Putamen (tissue), 1 donor: ENCODE results near the gene TMEM86A.
"Not testable (repeated sequence)": the region's sequence is repeated elsewhere in the genome, so short reads cannot be mapped to it uniquely, and the experiment has no call there.

ENCODE experiments used
- DNase-seq: peaks from one replicate; pipeline ENCODE4 v3.0.0-alpha.2; 2016; ENCODE audit warnings: low spot score

Gene TMEM86A, protein sequence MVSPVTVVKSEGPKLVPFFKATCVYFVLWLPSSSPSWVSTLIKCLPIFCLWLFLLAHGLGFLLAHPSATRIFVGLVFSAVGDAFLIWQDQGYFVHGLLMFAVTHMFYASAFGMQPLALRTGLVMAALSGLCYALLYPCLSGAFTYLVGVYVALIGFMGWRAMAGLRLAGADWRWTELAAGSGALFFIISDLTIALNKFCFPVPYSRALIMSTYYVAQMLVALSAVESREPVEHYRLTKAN

DNA sequence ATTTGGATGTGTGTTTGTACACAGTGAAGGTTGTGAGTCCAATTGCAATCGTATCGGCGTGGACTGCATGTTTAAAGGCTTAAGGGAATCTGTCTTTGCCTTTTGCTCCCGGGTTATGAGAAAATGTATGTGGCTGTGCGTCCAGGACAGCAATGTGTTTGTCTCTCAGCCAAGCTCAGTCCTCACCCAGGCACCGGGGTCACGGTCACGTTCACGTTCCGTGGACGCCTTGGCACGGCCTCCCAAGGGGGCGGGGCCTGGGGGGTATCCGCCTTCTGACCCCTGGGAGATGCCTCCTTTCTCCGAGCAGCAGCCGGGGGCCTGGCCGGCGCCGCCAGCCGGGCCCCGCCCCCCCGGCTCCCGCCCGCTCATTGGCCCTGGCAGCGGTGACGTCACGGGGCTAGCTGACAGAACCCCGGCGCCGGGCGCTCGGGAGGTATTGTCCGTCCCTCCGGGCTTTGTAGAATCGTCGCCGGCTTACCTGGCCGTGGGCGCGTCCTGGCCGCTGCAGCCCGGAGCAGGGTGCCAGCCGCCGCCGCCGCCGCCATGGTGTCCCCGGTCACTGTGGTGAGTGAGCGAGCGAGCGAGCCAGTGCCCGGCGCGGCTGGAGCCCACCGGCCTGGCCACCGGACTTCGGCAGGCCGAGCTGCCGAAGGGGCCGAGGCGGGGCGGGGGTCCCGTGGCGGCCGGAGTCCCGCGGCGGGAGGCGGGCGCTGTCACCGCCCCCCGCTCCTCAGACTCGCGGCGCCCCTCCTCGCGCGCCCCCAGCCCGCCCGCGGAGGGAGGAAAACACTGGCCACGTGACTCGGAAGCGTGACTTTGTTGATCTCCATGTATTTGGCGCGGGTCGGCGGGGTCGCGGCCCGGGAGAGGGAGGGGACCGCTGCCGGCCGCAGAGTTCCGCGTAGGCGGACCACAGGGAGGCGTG lies at the start of gene TMEM86A:
TSS of gene TMEM86A (plus strand) at position 439 of the 928 bp plus-strand sequence. CDS start at position 547, 108 bp downstream.
- peak; percentile 90 for DNase-seq

DNA sequence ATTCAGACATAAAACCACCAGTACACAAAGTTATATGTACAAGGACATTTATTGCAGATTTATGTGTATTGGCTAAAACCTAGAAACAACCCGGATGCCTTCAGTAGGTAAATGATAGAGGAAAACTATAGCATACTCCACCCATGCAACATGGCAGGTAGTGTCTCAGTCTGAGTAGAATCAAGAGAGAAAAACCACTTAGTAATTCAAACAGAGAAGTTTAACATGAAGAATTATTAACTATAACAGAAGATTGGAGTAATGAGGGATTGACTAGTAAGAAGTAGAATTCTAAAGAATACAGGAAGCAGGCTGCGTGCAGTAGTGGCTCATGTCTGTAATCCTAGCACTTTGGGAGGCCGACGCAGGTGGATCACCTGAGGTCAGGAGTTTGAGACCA lies 48.2 kb upstream of the TMEM86A start:
- DNase-seq: no peak

DNA sequence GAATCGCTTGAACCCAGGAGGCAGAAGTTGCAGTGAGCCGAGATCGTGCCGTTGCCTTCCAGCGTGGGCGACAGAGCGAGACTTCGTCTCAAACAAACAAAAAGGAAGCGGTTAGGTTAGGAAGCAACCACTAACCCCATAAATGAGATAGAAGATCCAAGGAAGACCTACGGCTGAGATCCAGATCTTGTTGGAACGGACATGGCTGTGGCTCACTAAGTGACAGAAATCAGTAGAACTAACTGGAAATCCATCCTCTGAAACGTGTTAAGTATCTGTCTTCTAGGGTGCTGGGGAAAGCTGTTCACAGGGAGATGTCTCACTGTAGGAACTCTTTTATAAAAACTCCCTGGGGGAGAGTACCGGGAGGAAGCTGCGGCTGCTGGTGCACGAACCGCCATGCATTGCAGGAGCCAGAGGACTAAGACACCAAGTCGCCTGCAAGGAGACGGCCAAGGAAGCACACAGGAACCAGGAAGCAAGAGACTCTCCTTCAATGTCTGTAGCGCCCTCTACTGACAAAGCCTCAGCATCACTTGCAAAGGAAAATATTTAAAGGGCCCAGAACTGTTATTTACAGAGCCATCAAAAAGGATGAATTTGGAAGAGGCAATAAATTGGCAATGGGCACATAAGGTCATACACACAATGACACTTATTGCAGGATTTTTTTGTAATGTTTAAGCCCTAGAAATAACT lies 47.6 kb upstream of the TMEM86A start:
- no peak for DNase-seq

DNA sequence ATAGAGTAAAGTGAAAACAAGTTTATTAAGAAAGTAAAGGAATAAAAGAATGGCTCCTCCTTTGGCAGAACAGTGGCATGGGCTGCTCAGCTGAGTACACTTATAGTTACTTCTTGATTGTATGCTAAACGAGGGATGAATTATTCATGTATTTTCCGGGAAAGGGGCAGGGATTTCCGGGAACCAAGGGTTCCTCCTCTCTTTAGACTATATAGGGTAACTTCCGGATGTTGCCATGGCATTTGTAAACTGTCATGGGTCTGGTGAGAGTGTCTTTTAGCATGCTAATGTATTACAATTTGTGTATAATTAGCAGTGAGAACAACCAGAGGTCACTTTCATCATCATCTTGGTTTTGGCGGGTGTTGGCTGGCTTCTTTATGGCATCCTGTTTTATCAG lies 40.9 kb upstream of the TMEM86A start:
- DNase-seq: no peak

DNA sequence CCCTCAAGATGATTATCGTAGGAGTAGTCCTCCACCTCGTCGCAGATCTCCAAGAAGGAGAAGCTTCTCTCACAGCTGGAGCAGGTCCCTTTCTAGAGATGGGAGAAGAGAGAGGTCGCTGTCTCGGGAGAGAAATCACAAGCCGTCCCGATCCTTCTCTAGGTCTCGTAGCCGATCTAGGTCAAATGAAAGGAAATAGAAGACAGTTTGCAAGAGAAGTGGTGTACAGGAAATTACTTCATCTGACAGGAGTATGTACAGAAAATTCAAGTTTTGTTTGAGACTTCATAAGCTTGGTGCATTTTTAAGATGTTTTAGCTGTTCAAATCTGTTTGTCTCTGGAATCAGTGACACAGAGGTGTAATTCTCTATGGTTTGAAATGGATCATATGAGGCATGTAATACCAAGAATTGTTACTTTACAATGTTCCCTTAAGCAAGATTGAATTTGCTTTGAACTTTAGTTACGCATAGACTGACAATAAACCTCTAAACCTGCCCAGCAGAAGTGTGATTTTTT lies 33.2 kb upstream of the TMEM86A start:
- not testable (repeated sequence) for DNase-seq

DNA sequence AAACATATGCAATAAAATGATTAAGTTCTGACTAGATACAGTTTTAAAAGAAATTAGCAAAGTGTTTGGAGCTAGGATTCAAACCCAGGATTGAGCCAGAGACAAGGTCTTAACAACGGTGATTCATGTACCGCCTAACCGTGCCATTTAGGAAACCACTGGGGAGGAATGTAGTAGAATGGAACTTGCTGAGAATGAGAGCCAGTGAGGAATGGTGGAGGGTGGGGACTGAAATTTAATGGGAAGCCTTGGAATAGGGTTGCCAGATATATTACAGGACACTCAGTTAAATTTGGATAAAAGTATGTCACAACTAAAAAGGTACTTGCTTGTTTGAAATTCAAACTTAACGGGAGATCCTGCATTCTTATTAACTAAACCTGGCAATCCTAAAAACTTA lies 30.4 kb upstream of the TMEM86A start:
- DNase-seq: no peak

DNA sequence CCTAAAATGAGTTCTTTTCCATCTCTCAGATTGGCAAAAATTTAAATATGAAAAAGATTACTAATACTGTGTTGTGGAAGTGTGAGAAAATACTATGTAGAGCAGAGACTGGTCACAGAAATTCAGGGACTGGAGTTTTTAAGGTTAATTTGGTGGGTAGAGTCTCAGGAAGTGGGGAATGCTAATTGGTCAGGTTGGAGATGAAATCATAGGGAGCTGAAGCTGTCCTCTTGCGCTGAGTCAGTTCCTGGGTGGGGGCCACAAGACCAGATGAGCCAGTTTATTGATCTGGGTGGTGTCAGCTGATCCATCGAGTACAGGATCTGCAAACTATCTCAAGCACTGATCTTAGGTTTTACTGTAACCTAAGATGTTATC lies 29.4 kb upstream of the TMEM86A start:
- DNase-seq: no peak

DNA sequence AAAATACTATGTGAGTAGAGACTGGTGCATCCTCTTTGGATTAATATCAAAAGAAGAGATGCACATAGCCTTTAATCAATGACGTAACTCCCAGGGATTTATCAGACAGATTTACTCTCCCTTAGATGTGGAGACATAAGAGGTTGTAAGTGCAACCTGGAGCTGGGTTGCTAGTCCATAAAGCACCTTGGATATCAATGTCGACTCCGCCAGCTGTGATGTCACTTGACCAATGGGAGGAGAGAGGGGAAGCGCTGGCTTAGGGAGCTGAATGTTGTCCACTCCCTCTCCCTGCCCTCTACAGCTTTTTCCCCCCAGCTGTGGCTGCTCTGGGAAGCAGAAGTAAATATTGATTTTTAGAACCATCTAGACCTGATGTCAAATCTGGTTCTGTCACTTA lies 28.9 kb upstream of the TMEM86A start:
- no peak for DNase-seq

DNA sequence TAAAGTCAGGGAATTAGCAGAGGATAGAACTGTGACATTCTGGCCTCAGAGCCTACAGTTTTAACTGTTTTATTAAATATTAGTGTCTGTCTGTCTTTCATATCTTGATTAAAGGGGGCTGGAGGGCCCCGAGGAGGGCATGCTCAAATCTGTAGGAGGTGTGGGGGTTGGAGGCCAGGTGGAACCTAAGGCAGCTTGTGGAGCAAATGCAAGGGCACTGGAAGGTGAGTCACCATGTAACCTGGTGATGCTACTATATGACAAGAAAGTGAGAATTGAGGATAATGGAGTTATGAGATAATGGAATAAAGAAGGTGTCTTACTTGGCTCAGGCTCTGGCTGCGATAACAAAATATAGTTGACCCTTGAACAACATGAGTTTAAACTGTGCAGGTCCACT lies 27.3 kb upstream of the TMEM86A start:
- no peak for DNase-seq

DNA sequence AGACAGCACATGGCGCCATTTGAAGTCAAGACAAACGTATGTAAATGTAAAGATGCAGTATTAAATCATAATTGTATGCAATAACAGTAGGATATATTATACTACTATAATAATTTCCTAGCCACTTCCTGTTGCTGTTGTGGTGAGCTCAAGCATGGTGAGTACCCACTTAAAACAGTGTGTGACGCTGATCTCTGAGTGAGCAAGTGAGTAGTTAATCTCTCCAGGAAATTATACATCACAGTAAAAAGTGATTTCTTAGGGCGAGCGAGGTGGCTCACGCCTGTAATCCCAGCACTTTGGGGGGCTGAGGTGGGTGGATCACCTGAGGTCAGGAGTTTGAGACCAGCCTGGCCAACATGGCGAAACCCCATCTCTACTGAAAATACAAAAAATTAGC lies 26.4 kb upstream of the TMEM86A start:
- DNase-seq: not testable (repeated sequence)

DNA sequence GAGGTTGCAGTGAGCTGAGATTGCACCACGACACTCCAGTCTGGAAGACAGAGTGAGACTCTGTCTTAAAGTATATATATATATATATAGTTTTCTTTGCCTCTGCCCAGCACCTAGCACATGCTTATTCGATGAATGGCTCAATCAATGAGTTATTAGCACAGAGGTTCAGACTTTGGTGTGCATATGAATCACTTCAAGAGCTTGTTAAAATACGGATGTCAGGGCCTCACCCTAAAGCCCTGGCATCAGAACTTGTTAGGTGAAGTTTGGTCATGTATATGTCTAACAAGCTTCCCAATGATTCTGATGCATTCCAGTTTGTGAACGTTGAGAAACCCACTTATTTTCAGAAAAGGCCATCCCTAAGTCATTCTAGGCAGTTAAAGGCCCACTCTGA lies 21.8 kb upstream of the TMEM86A start:
- DNase-seq: no peak

DNA sequence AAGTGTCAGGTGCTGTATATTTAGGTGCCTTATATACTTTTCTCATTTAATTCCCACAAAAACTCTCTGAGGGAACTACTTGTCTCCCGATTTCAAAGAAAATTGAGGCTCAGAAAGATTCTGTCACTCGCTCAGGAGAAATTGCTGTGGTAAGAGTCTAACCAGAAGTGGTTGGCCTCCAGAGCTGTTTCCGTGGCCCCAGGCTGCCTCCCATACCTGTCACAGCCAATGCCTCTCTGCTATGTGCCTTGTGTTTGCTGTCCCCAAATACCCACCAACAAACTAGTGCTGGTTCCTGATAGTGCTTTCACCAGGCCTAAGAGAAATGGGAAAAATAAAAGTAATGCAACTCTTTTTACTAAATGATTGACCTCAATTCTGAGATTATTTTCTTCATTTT lies 21.0 kb upstream of the TMEM86A start:
- no peak for DNase-seq

DNA sequence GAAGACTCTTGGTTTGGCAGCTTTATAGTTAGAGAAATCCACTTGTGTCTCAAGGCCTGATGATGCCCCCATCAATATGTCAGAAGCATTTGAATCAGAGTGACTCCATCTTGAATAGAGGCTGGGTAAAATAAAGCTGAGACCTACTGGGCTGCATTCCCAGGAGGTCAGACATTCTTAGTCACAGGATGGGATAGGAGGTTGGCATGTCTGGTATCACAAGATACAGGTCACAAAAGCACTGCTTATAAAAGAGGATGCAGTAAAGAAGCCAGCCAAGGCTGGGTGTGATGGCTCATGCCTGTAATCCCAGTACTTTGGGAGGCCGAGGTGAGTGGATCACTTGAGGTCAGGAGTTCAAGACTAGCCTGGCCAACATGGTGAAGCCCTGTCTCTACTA lies 16.6 kb upstream of the TMEM86A start:
- not testable (repeated sequence) for DNase-seq

DNA sequence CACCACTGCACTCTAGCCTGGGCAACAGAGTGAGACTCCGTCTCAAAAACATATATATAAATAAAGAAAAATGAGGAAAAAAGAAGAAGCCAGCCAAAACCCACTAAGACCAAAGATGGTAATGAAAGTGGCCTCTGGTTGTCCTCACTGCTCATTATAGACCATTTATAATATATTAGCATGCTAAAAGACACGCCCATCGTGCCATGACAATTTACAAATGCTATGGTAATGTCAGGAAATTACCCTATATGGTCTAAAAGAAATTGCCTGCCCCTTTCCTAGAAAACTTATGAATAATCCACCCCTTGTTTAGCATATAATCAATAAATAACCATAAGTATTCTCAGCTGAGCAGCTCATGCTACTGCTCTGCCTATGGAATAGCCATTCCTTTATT lies 16.1 kb upstream of the TMEM86A start:
- no peak for DNase-seq

DNA sequence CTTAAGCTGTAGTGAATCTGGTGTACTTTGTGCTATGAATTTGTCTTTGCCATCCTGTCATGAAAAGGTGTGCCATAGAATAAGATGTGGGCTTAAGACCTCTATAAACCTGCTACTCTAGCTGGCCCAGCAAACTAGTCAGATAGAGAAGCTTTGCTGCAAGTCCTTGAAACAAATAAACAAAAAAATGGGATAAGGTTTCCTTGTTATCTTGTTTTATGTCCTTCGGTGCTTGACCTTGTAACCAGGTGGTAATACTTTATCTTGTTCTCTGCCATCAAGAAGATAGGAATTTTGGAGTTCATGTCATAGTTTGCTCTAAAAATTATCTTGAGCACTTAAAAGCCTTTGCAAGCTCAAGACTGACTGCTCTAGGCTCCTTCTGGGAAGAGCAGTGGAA lies 14.3 kb upstream of the TMEM86A start:
- no peak for DNase-seq

DNA sequence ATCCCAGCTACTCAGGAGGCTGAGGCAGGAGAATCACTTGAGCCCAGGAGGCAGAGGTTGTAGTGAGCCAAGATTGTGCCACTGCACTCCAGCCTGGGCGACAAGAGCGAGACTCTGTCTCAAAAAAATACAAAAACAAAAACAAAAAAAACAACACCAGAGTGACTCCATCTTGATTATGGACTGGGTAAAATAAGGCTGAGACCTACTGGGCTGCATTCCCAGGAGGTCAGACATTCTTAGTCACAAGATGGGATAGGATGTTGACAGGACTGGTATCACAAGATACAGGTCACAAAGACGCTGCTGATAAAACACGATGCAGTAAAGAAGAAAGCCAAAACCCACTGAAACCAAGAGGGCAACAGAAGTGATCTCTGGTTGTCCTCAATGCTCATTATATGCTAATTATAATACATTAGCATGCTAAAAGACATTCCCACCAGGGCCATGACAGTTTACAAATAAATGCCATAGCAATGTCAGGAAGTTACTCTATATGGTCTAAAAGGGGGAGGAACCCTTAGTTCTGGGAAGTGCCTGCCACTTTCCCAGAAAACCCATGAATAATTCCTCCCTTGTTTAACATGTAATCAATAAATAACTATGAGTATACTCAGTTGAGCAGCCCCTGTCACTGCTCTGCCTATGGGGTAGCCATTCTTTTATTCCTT lies 7.0 kb upstream of the TMEM86A start:
- not testable (repeated sequence) for DNase-seq

DNA sequence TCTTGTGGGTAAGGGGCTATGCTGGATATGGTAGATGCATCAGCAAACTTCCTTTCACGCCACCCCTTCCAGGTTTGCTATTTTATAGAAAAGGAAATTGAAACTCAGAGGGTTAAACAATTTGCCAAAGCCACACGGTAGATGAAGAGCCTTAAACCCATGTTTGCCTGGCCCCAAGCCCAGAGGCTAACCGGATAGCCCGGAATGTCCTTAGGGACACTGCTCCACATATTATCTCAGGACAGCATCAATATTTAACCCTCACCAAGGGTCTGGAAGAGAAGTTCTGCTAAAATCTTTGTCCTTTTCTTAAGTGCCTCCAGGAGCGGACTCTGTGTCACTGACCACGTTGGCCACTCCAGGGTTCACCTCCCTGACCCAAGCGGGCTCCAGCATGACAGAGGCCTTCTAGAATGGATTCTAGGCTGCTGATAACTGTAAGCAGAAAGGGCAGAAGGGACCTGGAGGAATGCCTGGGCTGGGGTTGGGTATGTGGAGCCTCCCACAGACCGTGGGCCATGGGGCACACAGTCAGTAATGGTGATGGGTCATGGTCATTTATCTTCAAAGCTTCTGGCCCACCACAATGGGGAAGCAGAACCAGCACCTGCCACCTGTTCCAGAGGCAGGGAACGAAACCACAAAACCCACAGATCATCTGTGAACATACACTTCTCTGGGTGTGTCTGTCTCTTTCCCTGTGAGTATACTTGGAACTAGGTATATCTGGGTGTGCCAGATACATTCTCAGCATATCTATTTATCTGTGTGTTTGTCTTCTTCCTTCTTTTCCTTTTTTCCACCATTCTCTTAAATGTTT lies 5.4 kb upstream of the TMEM86A start:
- no peak for DNase-seq

DNA sequence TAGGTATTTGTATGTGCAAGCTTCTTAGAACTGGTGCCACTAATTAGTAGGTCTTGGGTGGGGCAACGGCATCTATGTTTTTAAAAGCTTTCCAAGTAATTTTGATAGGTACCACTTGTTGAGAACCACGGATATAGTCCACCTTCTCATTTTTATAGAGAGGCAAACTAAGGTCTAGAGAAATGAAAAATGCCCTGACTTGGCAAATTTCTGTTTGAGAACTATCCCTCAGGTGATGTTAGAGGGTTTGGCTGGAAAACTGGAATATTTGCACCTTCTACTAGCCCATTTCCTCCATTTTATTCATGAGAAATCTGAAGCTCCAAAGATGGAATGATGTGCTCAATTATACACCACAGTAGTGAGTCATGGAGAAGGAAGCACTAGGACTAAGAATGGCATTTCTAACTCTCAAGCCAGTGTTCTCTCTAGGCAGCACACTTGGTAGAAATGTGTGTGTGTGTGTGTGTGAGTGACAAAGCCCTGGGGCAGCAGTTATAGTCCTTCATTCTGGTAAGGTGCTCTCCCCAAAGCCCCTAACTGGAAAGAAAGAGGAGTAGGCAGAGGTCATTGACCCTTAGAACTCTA lies 1.8 kb upstream of the TMEM86A start:
- no peak for DNase-seq

DNA sequence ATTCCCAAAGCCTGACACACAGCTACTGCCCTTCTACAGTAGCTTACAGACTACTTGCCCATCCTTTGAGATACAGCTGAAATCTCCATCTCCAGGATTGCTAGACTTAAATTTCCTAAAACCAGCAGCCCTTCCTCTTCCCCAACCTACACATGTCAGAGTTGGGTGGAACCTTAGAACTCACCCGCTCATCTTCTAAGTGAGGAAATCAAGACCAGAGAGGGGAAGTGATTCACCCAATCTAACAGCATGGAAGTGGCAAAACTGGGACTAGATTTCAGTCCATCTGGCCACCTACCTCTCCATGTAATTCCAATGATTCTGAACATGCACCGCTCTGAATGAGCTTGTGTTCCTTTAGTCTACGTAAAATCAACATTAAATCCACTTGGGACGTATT lies 1.0 kb upstream of the TMEM86A start:
- DNase-seq: no peak

DNA sequence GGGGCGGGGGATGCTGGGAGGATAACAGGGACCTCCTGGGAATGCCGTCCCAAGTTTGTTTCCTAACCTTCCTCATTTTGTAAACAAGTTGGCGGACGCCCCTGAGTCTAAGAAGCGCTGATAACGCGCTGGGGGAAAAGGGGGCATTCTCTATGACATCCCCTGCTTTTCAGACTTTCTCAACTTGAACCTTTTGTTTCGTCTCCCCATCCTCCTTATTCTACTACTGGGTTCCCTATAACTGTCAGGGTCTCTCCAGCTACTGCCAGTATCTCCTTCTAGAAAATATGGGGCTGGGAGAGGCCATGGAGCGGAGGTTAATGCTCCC lies 654 bp downstream of the TMEM86A start:
- DNase-seq: no peak

DNA sequence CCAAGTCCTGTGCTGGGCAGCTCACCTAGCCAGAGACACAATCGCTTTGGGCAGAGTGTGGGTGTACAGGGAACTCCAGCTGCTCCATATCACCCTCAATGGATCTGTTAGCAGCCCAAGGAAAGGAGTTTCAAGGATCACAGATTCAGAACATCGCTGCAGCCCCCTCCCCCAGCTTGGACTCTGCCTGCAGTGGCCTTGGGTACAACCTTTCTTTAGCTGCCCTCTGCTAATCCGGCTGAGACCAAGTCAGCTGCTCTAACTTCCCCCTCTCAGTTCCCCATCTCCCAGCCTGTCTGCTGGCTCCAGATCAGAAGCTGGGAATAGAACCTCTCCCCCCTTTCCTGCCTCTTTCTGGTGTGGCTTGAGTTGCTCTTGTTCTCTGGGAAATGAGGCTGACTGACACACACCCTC lies 1.3 kb downstream of the TMEM86A start:
- DNase-seq: no peak
